C4-2B (cell line): ENCODE results near the gene NT5DC2.

Source experiments
- ZFX ChIP-seq: fragments of 450-650 bp; IDR thresholded peaks from 2 replicates; pipeline ENCODE4 v1.6.1; 2017
- TF ChIP-seq, protein P1 (sequence below): fragments of 450-650 bp; conservative IDR thresholded peaks from 2 replicates; pipeline ENCODE4 v1.5.1; 2017; ENCODE audit warnings: mild to moderate bottlenecking

DNA sequence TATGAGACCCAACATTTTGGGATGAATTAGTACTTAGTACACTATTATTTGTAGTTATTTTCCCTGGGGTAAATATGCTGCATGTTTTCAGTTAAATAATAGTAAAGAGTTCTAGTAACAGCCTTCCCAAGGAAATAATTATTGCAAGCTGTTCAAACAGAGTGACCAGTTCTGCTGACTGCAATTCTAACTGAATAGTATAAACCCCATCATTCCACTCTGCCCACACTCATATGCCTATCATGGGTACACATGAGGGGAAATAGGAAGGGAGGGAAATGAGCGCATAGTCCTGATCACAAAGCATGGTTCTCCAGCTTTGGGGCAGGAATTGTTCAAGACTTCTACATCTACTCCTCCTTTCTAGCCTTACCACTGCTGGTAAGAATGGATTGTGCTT is 21.4 kb upstream of the NT5DC2 start:
- TF ChIP-seq, protein P1, sequence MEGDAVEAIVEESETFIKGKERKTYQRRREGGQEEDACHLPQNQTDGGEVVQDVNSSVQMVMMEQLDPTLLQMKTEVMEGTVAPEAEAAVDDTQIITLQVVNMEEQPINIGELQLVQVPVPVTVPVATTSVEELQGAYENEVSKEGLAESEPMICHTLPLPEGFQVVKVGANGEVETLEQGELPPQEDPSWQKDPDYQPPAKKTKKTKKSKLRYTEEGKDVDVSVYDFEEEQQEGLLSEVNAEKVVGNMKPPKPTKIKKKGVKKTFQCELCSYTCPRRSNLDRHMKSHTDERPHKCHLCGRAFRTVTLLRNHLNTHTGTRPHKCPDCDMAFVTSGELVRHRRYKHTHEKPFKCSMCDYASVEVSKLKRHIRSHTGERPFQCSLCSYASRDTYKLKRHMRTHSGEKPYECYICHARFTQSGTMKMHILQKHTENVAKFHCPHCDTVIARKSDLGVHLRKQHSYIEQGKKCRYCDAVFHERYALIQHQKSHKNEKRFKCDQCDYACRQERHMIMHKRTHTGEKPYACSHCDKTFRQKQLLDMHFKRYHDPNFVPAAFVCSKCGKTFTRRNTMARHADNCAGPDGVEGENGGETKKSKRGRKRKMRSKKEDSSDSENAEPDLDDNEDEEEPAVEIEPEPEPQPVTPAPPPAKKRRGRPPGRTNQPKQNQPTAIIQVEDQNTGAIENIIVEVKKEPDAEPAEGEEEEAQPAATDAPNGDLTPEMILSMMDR, result no peak
- no peak for TF ChIP-seq ZFX
